ENCODE measurements around the gene CBY1.
A peak's percentile ranks its signal among the peaks of the same experiment; 100 is the strongest.

Gene CBY1

GRCh38 chr22:38681582-38682335 lies 25.3 kb downstream of the CBY1 start, which contains the start of gene TOMM22:
TSS of gene TOMM22 (plus strand) at chr22:38681957. CDS start at chr22:38681979, 22 bp downstream.
- H3K27ac Mint-ChIP-seq = peak within 1 kb of the TSS; percentile 99
- peak within 1 kb of the TSS; percentile 100 for H3K4me3 Mint-ChIP-seq
- peaks cover 20% of the 10 kb centered on the region for H3K4me1 Mint-ChIP-seq (ENCODE audit: low read depth)
- H3K27me3 Mint-ChIP-seq = no peaks in the 10 kb centered on the region
- peaks cover 51% of the 10 kb centered on the region for H3K36me3 Mint-ChIP-seq (ENCODE audit: low read depth)
- H3K9me3 Mint-ChIP-seq = no peaks in the 10 kb centered on the region
- peak; percentile 91 for DNase-seq

- Mint-ChIP-seq H3K27ac (peak overlapping the region; percentile 11), H3K4me1 (ENCODE audit: low read depth) (peaks cover 20% of the 10 kb centered on the region), H3K9me3 (no peaks in the 10 kb centered on the region), H3K4me3 (no peak overlapping the region), H3K27me3 (no peaks in the 10 kb centered on the region), H3K36me3 (ENCODE audit: low read depth) (peaks cover 82% of the 10 kb centered on the region)
- no peak for DNase-seq
Measured at GRCh38 chr22:38684895-38685294, 28.5 kb downstream of the CBY1 start.

GRCh38 chr22:38685761-38686160 lies 29.3 kb downstream of the CBY1 start:
- peaks cover 22% of the 10 kb centered on the region for H3K4me1 Mint-ChIP-seq (ENCODE audit: low read depth)
- no peak for DNase-seq
- no peaks in the 10 kb centered on the region for H3K27me3 Mint-ChIP-seq
- peaks cover 88% of the 10 kb centered on the region for H3K36me3 Mint-ChIP-seq (ENCODE audit: low read depth)
- H3K9me3 Mint-ChIP-seq = no peaks in the 10 kb centered on the region
- H3K27ac Mint-ChIP-seq = no peak overlapping the region
- no peak overlapping the region for H3K4me3 Mint-ChIP-seq

DNA sequence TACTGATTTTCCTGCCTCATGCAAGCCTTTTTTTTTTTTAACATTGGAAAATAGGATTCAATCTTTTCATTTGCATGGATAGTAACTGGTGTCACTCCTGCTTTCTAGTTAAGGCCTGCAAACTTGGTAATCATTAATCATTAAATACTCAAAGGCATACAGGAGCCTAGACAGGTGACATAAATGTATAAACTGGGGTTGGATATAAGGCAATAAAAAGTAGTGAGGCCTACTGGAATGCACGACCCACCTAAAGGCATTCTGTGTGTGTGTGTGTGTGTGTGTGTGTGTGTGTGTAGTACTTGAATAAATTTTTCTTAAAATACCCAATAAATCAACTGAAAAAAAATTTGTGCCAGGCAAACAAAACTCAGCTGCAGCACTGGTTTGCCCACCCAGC lies 33.2 kb downstream of the CBY1 start:
- Mint-ChIP-seq H3K36me3 (ENCODE audit: low read depth) (peaks cover 94% of the 10 kb centered on the region), H3K27ac (no peak overlapping the region), H3K4me3 (no peak overlapping the region), H3K27me3 (no peaks in the 10 kb centered on the region), H3K9me3 (no peaks in the 10 kb centered on the region), H3K4me1 (ENCODE audit: low read depth) (peaks cover 26% of the 10 kb centered on the region)
- no peak for DNase-seq

- no peak for DNase-seq
- Mint-ChIP-seq H3K4me1 (ENCODE audit: low read depth) (peaks cover 67% of the 10 kb centered on the region), H3K36me3 (ENCODE audit: low read depth) (peaks cover 90% of the 10 kb centered on the region), H3K27ac (peak overlapping the region; percentile 65), H3K4me3 (no peak overlapping the region), H3K27me3 (no peaks in the 10 kb centered on the region), H3K9me3 (no peaks in the 10 kb centered on the region)
Measured at GRCh38 chr22:38694049-38694448, 37.6 kb downstream of the CBY1 start.

DNA sequence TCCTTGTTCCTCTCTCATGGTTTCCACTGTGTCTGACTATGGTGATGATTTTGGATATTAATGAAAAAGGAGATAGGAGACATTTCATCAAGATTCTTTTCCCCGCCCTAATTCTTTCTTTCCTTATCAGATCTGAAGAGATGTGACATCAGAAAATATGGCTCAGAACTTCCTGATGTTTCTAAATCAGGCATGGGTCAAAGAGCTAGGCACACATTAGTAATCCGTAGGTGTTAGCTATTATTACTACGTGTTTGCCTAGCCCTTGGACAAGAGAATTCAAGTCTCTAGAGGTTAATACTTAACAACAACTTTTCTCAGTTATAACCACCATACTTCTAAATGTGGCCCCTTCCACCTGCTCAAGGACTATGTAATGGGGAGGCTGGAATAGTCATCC lies 38.5 kb downstream of the CBY1 start:
- peaks cover 90% of the 10 kb centered on the region for H3K36me3 Mint-ChIP-seq (ENCODE audit: low read depth)

DNA sequence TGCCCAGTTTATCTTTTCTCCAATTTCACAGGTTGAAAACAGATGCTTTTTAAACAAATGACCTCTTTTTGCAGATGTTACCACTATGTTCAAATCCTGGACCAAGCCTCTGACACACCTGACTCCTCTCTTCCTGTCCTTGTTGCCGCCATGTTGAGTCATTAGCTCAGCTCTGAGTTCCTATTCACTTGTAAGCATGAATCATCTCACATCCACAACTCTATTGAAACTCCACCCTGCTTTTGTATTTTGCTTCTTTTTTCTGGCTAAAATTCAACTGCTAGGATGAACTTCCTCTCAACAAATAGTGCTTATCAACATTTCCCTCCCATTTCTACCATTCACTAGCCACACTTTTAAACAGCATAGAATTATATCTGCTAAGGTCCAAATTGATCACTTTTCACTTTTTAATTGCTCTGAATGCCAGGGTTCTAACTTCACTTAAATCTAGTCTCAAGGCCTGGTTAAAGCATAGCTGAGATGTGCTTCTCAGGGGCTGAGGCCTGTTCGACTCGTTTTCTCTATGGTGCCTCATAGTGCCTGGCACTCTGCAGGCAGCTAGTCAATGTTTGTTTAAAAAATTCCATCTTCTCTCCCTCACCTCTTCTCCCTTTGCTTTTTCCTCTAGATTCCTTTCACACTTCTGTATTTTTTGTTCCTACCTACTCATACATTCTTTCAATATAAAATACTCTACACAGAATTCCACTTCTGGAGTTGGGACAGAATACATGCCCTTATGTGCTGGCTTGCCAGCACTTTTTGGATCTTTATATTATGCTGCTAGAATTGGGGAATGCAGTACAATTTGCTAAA lies 40.4 kb downstream of the CBY1 start:
- Mint-ChIP-seq H3K4me3 (peak overlapping the region; percentile 93), H3K36me3 (ENCODE audit: low read depth) (peaks cover 78% of the 10 kb centered on the region), H3K4me1 (ENCODE audit: low read depth) (peaks cover 76% of the 10 kb centered on the region), H3K9me3 (no peaks in the 10 kb centered on the region), H3K27me3 (no peaks in the 10 kb centered on the region), H3K27ac (peak overlapping the region; percentile 92)
- no peak for DNase-seq

More for the DNA sequence above, 38.5 kb downstream of the CBY1 start:
- Mint-ChIP-seq H3K27ac (peak overlapping the region; percentile 79), H3K27me3 (no peaks in the 10 kb centered on the region), H3K9me3 (no peaks in the 10 kb centered on the region), H3K4me1 (ENCODE audit: low read depth) (peaks cover 76% of the 10 kb centered on the region), H3K4me3 (no peak overlapping the region)
- no peak for DNase-seq

DNA sequence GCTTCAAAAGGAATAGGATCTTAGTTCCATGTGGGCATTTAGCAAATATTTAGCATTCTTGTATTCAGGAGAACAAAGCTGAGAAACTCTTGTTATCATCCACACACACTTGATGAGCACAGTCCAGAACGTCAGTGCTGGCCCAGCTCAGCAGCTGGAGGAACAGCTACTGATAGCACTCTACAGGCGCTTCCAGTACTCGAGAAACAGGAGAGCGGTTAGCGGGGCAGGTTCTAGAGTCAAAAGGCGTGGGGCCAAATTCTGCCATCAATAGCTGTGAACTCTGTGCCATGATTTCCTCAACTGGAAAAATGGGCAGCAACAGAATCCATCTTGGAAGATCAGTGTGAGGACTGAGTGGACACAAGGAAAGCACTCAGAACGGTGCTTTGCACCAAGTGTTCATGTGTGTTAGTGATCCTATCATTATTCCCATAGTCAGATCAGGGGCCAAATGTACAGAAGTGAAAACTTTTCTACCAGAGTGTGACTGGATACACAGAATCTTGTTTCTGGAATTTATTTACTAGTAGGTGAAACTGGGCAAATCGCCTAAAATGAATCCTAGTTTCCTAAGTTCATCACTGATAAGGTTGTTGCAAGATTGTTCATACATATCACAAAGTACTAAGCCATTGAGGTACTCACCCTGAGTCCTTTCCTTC lies 41.1 kb downstream of the CBY1 start:
- no peaks in the 10 kb centered on the region for H3K9me3 Mint-ChIP-seq
- H3K27me3 Mint-ChIP-seq = no peaks in the 10 kb centered on the region
- H3K27ac Mint-ChIP-seq = peak overlapping the region; percentile 92
- H3K4me3 Mint-ChIP-seq = peak overlapping the region; percentile 93
- DNase-seq = no peak
- peaks cover 75% of the 10 kb centered on the region for H3K4me1 Mint-ChIP-seq (ENCODE audit: low read depth)
- H3K36me3 Mint-ChIP-seq (ENCODE audit: low read depth) = peaks cover 71% of the 10 kb centered on the region

GRCh38 chr22:38698407-38699094 lies 42.1 kb downstream of the CBY1 start:
- peak overlapping the region; percentile 93 for H3K4me3 Mint-ChIP-seq
- DNase-seq = no peak
- peaks cover 66% of the 10 kb centered on the region for H3K4me1 Mint-ChIP-seq (ENCODE audit: low read depth)
- H3K27me3 Mint-ChIP-seq = no peaks in the 10 kb centered on the region
- H3K36me3 Mint-ChIP-seq (ENCODE audit: low read depth) = peaks cover 62% of the 10 kb centered on the region
- H3K9me3 Mint-ChIP-seq = no peaks in the 10 kb centered on the region
- peak overlapping the region; percentile 92 for H3K27ac Mint-ChIP-seq

- Mint-ChIP-seq H3K4me3 (peak overlapping the region; percentile 93), H3K9me3 (no peaks in the 10 kb centered on the region), H3K27ac (peak overlapping the region; percentile 92), H3K4me1 (ENCODE audit: low read depth) (peaks cover 65% of the 10 kb centered on the region), H3K27me3 (no peaks in the 10 kb centered on the region), H3K36me3 (ENCODE audit: low read depth) (peaks cover 56% of the 10 kb centered on the region)
- DNase-seq = no peak
Measured at GRCh38 chr22:38699143-38699542, 42.7 kb downstream of the CBY1 start.

- no peak for DNase-seq
- Mint-ChIP-seq H3K36me3 (ENCODE audit: low read depth) (peaks cover 50% of the 10 kb centered on the region), H3K4me1 (ENCODE audit: low read depth) (peaks cover 65% of the 10 kb centered on the region), H3K9me3 (no peaks in the 10 kb centered on the region), H3K4me3 (peak overlapping the region; percentile 93), H3K27ac (peak overlapping the region; percentile 92), H3K27me3 (no peaks in the 10 kb centered on the region)
Measured at GRCh38 chr22:38699784-38700183, 43.3 kb downstream of the CBY1 start.

DNA sequence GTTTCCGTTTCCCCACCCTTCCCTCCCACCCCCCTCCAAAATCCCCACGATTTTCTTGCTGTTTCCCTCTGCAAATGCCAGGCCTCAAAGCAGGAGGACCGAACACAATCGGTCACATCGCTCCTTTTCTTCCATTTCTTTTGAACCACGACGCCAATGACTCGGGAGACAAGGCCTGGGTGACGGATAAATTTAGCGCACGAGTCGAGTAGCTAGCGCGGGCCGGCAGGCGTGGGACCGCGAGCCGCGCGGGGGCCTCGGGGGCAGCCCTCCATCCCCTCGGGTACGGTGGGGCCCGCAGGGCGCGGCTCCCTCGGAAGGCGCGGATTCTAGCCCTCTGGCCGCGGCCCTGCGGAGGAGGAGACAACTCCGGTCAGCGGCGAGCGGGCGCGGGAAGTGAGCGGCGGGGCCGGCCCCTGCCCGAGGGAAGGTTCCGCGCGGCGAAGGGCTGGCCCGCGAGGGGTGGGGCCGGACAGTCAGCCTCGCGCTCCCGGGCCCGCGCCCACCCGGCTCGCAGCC lies 43.9 kb downstream of the CBY1 start:
- peak overlapping the region; percentile 92 for H3K27ac Mint-ChIP-seq
- no peaks in the 10 kb centered on the region for H3K27me3 Mint-ChIP-seq
- peaks cover 44% of the 10 kb centered on the region for H3K36me3 Mint-ChIP-seq (ENCODE audit: low read depth)
- peaks cover 64% of the 10 kb centered on the region for H3K4me1 Mint-ChIP-seq (ENCODE audit: low read depth)
- DNase-seq = no peak
- H3K4me3 Mint-ChIP-seq = peak overlapping the region; percentile 93
- H3K9me3 Mint-ChIP-seq = no peaks in the 10 kb centered on the region

DNA sequence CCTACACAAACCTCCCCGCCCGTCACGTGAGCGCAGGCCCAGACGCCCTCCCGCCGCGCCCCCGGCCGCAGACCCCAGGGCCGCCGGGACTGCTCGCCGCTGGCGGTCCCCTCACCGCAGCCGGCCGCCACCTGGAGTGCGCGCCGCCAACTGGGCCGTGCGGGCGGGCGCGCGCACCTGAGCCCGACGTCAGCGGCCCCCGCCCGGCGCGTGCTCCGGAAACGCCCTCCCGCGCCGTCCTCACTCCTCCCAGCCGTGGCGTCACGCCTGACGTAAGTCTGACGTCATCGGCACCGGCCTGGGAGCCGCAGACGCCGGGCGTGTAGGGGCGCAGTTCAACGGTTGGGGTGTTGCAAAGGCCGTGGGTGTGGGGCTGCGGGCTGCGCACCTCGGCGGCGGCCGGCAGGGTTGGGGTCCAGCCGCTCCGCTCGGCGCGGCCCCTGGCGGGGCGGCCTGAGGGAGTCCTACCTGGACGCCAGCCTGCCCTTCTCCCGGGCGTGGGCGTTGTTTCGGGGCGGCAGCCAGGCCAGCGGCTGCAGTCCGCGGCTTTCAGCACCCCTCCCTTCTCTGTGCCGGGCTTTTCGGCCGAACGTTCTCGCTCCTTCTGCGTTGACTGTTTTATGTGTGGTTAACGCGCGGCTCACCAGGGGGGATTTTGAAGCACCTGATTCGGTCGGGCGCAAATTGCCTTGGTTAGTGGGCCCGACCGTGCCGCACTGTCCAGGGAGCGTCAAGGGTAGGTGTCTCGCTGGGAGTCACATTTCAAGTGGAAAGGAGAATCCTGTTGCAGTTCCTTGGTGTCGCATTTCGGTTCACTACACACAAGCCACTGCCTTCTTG lies 44.6 kb downstream of the CBY1 start, which contains the start of gene JOSD1:
TSS of gene JOSD1 (minus strand) at position 155 of the 840 bp plus-strand sequence. CDS start 956 bp downstream, outside the sequence.
- Mint-ChIP-seq H3K36me3 (ENCODE audit: low read depth) (peaks cover 40% of the 10 kb centered on the region), H3K27ac (peak within 1 kb of the TSS; percentile 97), H3K4me1 (ENCODE audit: low read depth) (peaks cover 60% of the 10 kb centered on the region), H3K4me3 (peak within 1 kb of the TSS; percentile 93), H3K27me3 (no peaks in the 10 kb centered on the region), H3K9me3 (no peaks in the 10 kb centered on the region)
- peak; percentile 99 for DNase-seq

All from activated T-cell treated with anti-CD3 and anti-CD28 coated beads, Interleukin-2, amount 50 U/mL, for 24 hours (primary cell).